Measurements from ENCODE around the gene EXOC3.

GRCh38 chr5:444226-444625, 1.2 kb downstream of the EXOC3 start:
- TF ChIP-seq CTCF (IDR thresholded peaks at IDR 0.05 in 4 of 5, conservative IDR thresholded peaks at IDR 0.05 in 1 of 5) (no peak), POLR2A (IDR thresholded peaks at IDR 0.05) (no peak)

Data from gastrocnemius medialis (tissue), 4 donors.